ENCODE data around the gene SLC39A5.

Gene SLC39A5

DNA sequence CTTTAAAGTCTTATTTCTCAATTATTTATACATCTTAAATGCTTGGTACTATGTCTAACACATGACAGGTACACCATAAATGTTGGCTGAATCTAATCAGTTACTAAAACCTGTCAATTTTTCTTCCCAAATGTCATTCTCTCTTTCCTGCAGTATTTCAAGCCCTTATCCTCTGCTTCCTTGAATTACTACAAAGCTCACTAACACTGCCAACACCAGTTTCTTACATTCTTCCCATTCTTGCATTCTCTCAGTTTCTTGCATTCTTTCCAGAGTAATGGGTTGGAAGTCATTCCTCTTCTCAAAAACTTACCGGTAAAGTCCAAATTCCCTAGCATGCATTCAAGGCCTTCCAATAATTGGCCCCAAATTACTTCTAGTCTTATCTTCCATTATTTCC is 31.0 kb upstream of the SLC39A5 start:
- Mint-ChIP-seq H3K27me3 (ENCODE audit: low read depth, poor library complexity) (no peaks in the 10 kb centered on the region), H3K36me3 (ENCODE audit: low read depth) (peaks cover 10% of the 10 kb centered on the region), H3K4me1 (no peaks in the 10 kb centered on the region), H3K27ac (no peak overlapping the region), H3K9me3 (no peaks in the 10 kb centered on the region), H3K4me3 (no peak overlapping the region)
- no peak for DNase-seq
- no peak for TF ChIP-seq CTCF (IDR thresholded peaks at IDR 0.05)

DNA sequence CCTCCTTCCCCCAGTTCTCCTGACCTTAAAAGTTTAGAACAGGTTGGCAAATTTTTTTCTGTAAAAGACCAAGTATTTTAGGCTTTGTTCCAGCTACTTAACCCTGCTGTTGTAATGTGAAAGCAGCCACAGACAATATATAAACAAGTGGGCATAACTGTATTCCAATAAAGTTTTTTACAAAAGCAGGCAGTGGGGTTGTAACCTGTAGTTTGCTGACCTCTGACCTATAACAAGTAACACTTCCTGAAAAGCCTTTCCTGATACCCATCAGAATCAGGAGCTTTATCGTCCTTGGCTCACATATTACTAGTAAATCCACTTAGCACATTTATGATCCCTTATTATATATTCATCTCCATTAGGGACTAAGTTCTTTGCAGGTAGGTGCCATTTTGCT is 27.5 kb upstream of the SLC39A5 start:
- Mint-ChIP-seq H3K36me3 (ENCODE audit: low read depth) (peaks cover 19% of the 10 kb centered on the region), H3K4me1 (no peaks in the 10 kb centered on the region), H3K27me3 (ENCODE audit: low read depth, poor library complexity) (no peaks in the 10 kb centered on the region), H3K27ac (peak overlapping the region; percentile 4), H3K4me3 (no peak overlapping the region), H3K9me3 (no peaks in the 10 kb centered on the region)
- no peak for DNase-seq
- TF ChIP-seq CTCF (IDR thresholded peaks at IDR 0.05): no peak

DNA sequence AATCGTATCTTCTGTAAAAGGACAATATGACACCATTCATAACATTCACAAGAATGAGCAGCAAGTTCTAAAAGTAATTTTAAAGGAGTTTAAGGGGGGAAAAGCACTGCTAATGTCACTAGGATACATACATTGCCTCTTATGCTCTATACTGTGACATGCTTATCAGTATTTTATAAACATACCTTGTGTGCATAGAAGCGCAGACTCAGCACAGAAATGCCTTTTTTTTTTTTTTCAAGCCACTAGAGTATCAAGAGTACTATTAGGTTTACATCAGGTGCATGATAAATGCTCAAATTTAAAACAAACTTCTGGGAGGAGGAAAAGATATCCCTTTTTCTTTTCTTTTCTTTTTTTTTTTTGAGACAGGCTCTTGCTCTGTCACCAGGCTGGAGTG is 27.0 kb upstream of the SLC39A5 start:
- H3K36me3 Mint-ChIP-seq (ENCODE audit: low read depth): peaks cover 23% of the 10 kb centered on the region
- H3K27me3 Mint-ChIP-seq (ENCODE audit: low read depth, poor library complexity): no peaks in the 10 kb centered on the region
- no peak for DNase-seq
- peak overlapping the region; percentile 4 for H3K27ac Mint-ChIP-seq
- no peaks in the 10 kb centered on the region for H3K9me3 Mint-ChIP-seq
- TF ChIP-seq CTCF (IDR thresholded peaks at IDR 0.05): no peak
- H3K4me3 Mint-ChIP-seq: no peak overlapping the region
- no peaks in the 10 kb centered on the region for H3K4me1 Mint-ChIP-seq

DNA sequence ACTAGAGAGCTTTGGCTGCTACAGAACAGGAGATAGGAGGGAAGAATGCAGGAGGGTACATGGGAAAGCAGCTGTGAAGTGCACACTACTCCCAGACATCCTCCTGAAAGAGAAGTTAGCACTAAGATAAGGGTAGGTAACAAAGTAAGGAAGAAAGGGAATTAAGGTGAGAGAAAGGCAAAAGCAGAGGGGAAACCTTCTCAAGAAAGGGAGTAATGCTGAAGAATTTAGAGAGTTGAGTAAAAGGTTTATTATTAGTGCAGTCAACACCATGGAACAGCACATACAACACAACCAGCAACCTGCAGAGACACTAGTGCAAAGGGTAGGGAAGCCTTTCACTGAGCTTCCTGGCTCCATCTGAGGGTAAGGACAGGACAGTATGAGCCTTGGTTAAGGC is 25.6 kb upstream of the SLC39A5 start:
- TF ChIP-seq CTCF (IDR thresholded peaks at IDR 0.05): no peak
- no peaks in the 10 kb centered on the region for H3K27me3 Mint-ChIP-seq (ENCODE audit: low read depth, poor library complexity)
- H3K4me3 Mint-ChIP-seq: no peak overlapping the region
- no peak for DNase-seq
- H3K36me3 Mint-ChIP-seq (ENCODE audit: low read depth): peaks cover 33% of the 10 kb centered on the region
- H3K27ac Mint-ChIP-seq: no peak overlapping the region
- H3K9me3 Mint-ChIP-seq: no peaks in the 10 kb centered on the region
- H3K4me1 Mint-ChIP-seq: no peaks in the 10 kb centered on the region

GRCh38 chr12:56205445-56205844 is 24.4 kb upstream of the SLC39A5 start:
- no peaks in the 10 kb centered on the region for H3K27me3 Mint-ChIP-seq (ENCODE audit: low read depth, poor library complexity)
- H3K27ac Mint-ChIP-seq: no peak overlapping the region
- TF ChIP-seq CTCF (IDR thresholded peaks at IDR 0.05): no peak
- peaks cover 44% of the 10 kb centered on the region for H3K36me3 Mint-ChIP-seq (ENCODE audit: low read depth)
- H3K4me1 Mint-ChIP-seq: no peaks in the 10 kb centered on the region
- no peaks in the 10 kb centered on the region for H3K9me3 Mint-ChIP-seq
- DNase-seq: no peak
- no peak overlapping the region for H3K4me3 Mint-ChIP-seq

GRCh38 chr12:56206452-56207166 is 23.2 kb upstream of the SLC39A5 start:
- H3K4me1 Mint-ChIP-seq: no peaks in the 10 kb centered on the region
- peak; percentile 54 for TF ChIP-seq CTCF (IDR thresholded peaks at IDR 0.05)
- H3K9me3 Mint-ChIP-seq: no peaks in the 10 kb centered on the region
- H3K27me3 Mint-ChIP-seq (ENCODE audit: low read depth, poor library complexity): no peaks in the 10 kb centered on the region
- peaks cover 56% of the 10 kb centered on the region for H3K36me3 Mint-ChIP-seq (ENCODE audit: low read depth)
- peak; percentile 58 for DNase-seq
- no peak overlapping the region for H3K4me3 Mint-ChIP-seq
- H3K27ac Mint-ChIP-seq: peak overlapping the region; percentile 5

Data from nephron progenitor cell (in vitro differentiated cells).